DOHH2 (cell line): ENCODE results near the gene SLK.

Experiments used
- H3F3A ChIP-seq: fragments of 200-600 bp; sonication (generic), shearing (Covaris generic); 2 replicates; pipeline ENCODE4 v1.6.0; 2016; ENCODE audit warnings: antibody characterized with exemption, mild to moderate bottlenecking; ENCODE audit not compliant: control insufficient read depth, insufficient read depth
- H3K27ac ChIP-seq: fragments of 200-600 bp; sonication (generic); 2 replicates; pipeline ENCODE4 v1.5.1; 2014; ENCODE audit warnings: low read depth, mild to moderate bottlenecking, low read length, moderate library complexity
- H3K27me3 ChIP-seq: fragments of 200-600 bp; sonication (generic); 2 replicates; pipeline ENCODE4 v1.6.1; 2014; ENCODE audit warnings: mild to moderate bottlenecking, low read length, mixed read lengths; ENCODE audit not compliant: control insufficient read depth
- H3K36me3 ChIP-seq: fragments of 200-600 bp; sonication (generic); 2 replicates; pipeline ENCODE4 v1.6.1; 2014; ENCODE audit warnings: mild to moderate bottlenecking, low read length, moderate library complexity, mixed read lengths; ENCODE audit not compliant: control insufficient read depth
- H3K4me1 ChIP-seq: fragments of 200-600 bp; sonication (generic); 2 replicates; pipeline ENCODE4 v1.6.1; 2014; ENCODE audit warnings: mild to moderate bottlenecking, low read length, mixed read lengths; ENCODE audit not compliant: control insufficient read depth
- H3K4me2 ChIP-seq: fragments of 200-600 bp; sonication (generic); 2 replicates; pipeline ENCODE4 v1.6.0; 2014; ENCODE audit warnings: mild to moderate bottlenecking, low read length, moderate library complexity
- H3K4me3 ChIP-seq: fragments of 200-600 bp; sonication (generic); 2 replicates; pipeline ENCODE4 v1.5.1; 2014; ENCODE audit warnings: mild to moderate bottlenecking, low read length, mixed read lengths
- H3K79me2 ChIP-seq: fragments of 200-600 bp; sonication (generic); 2 replicates; pipeline ENCODE4 v1.6.1; 2014; ENCODE audit warnings: mild to moderate bottlenecking, low read length, mixed read lengths; ENCODE audit not compliant: control insufficient read depth
- H3K9me2 ChIP-seq: fragments of 200-600 bp; sonication (generic); replicated peaks from 2 replicates; pipeline ENCODE4 v1.6.1; 2014; ENCODE audit warnings: mild to moderate bottlenecking, low read length, mixed read lengths; ENCODE audit not compliant: control insufficient read depth
- H3K9me3 ChIP-seq: fragments of 200-600 bp; sonication (generic); 2 replicates; pipeline ENCODE4 v1.6.1; 2014; ENCODE audit warnings: antibody characterized with exemption, low read length, mixed read lengths; ENCODE audit not compliant: control insufficient read depth, insufficient read depth
- H4K20me1 ChIP-seq: fragments of 200-600 bp; sonication (generic); 2 replicates; pipeline ENCODE4 v1.6.0; 2014; ENCODE audit warnings: low read depth, mild to moderate bottlenecking, antibody characterized with exemption, low read length, moderate library complexity; ENCODE audit not compliant: control insufficient read depth, insufficient read depth
- EZH2phosphoT487 ChIP-seq: fragments of 200-600 bp; sonication (generic); IDR thresholded peaks from 2 replicates; pipeline ENCODE4 v1.6.1; 2017; ENCODE audit warnings: borderline replicate concordance, mild to moderate bottlenecking, antibody characterized with exemption, low read length, moderate library complexity, mixed read lengths
- TF ChIP-seq, protein P1 (sequence below): fragments of 200-600 bp; sonication (generic); IDR thresholded peaks from one replicate; pipeline ENCODE4 v1.5.1; 2014; ENCODE audit warnings: antibody characterized with exemption, mild to moderate bottlenecking, low read depth, low read length; ENCODE audit not compliant: poor library complexity, severe bottlenecking

Gene SLK

DNA sequence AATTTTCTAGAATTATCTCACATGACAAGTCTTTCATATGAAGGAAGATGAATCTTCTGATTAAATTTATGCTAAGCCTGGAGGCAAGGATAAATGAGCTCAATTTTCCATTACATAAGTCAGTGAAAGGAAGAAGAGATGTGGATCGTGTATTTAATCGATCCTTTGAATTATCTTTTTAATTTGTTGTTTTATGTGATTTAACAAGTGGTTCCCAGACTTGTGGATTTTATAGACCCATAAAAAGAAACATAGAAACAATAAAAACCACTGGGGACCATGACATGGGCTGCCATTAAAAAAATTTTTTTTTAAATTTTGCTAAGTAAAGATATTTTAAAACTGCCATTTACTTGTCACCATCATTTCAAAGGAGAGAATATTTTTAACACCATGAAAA lies 45.0 kb downstream of the SLK start:
- Histone ChIP-seq H3K27ac (no peak overlapping the region), H3K79me2 (no peaks in the 10 kb centered on the region), H3K4me2 (no peak overlapping the region), H3K4me3 (no peak overlapping the region), H3K9me2 (no peaks in the 10 kb centered on the region), H3K36me3 (peaks cover 18% of the 10 kb centered on the region), H3K27me3 (no peaks in the 10 kb centered on the region), H3F3A (peaks cover 2% of the 10 kb centered on the region; the same call in 1 of the 2 replicates), H3K9me3 (no peaks in the 10 kb centered on the region), H4K20me1 (no peaks in the 10 kb centered on the region), H3K4me1 (no peaks in the 10 kb centered on the region)
- no peak for TF ChIP-seq EZH2phosphoT487
- TF ChIP-seq, protein P1, sequence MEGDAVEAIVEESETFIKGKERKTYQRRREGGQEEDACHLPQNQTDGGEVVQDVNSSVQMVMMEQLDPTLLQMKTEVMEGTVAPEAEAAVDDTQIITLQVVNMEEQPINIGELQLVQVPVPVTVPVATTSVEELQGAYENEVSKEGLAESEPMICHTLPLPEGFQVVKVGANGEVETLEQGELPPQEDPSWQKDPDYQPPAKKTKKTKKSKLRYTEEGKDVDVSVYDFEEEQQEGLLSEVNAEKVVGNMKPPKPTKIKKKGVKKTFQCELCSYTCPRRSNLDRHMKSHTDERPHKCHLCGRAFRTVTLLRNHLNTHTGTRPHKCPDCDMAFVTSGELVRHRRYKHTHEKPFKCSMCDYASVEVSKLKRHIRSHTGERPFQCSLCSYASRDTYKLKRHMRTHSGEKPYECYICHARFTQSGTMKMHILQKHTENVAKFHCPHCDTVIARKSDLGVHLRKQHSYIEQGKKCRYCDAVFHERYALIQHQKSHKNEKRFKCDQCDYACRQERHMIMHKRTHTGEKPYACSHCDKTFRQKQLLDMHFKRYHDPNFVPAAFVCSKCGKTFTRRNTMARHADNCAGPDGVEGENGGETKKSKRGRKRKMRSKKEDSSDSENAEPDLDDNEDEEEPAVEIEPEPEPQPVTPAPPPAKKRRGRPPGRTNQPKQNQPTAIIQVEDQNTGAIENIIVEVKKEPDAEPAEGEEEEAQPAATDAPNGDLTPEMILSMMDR: no peak

DNA sequence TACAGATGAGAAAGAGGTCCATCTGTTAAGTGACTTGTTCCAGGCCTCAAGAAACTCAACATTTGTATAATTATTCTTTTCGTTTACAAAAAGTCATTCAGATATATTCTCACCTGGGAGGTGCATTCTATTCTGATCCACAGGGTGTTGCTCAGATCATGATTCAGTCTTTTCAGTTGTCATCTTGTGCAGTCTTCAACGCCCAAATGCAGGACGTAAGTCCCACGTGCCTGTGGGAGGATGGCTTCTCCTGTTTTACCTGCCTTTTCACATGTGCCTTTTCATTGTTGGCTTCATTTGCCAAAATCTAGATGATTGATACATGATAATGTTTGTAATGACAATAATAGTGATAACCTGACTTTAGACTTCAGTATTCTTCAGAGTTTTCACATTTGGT lies 46.5 kb downstream of the SLK start:
- peaks cover 16% of the 10 kb centered on the region for H3K36me3 ChIP-seq
- no peaks in the 10 kb centered on the region for H3F3A ChIP-seq
- H3K27ac ChIP-seq: no peak overlapping the region
- TF ChIP-seq, protein P1: no peak
- no peak for TF ChIP-seq EZH2phosphoT487
- H3K4me3 ChIP-seq: no peak overlapping the region
- no peaks in the 10 kb centered on the region for H3K27me3 ChIP-seq
- no peaks in the 10 kb centered on the region for H3K79me2 ChIP-seq
- H3K9me3 ChIP-seq: no peaks in the 10 kb centered on the region
- H3K4me2 ChIP-seq: no peak overlapping the region
- H3K9me2 ChIP-seq: no peaks in the 10 kb centered on the region
- no peaks in the 10 kb centered on the region for H4K20me1 ChIP-seq
- no peaks in the 10 kb centered on the region for H3K4me1 ChIP-seq

DNA sequence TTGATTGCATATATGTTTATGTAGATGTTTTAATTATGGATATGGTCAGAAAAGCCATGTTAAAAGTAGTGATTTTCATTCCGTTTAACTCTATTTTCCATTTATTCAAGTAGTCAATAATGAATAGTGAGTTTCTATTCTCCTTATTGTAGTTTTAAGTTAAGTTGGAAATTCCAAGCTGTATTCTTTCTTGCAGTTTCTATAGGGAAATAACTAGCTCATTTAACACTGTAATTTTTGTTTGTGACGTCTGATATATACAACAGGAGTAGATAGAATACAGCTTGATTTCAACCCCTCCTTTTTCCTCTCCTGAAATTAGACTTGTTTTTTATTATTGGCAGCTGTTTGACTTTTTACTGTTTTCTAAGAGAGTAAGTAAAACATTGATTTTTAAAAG lies 47.2 kb downstream of the SLK start:
- Histone ChIP-seq H3F3A (no peaks in the 10 kb centered on the region), H3K4me2 (no peak overlapping the region), H3K27ac (no peak overlapping the region), H4K20me1 (no peaks in the 10 kb centered on the region), H3K36me3 (peaks cover 17% of the 10 kb centered on the region), H3K9me2 (no peaks in the 10 kb centered on the region), H3K4me1 (no peaks in the 10 kb centered on the region), H3K4me3 (no peak overlapping the region), H3K9me3 (no peaks in the 10 kb centered on the region), H3K27me3 (no peaks in the 10 kb centered on the region), H3K79me2 (no peaks in the 10 kb centered on the region)
- TF ChIP-seq, protein P1: no peak
- TF ChIP-seq EZH2phosphoT487: no peak

DNA sequence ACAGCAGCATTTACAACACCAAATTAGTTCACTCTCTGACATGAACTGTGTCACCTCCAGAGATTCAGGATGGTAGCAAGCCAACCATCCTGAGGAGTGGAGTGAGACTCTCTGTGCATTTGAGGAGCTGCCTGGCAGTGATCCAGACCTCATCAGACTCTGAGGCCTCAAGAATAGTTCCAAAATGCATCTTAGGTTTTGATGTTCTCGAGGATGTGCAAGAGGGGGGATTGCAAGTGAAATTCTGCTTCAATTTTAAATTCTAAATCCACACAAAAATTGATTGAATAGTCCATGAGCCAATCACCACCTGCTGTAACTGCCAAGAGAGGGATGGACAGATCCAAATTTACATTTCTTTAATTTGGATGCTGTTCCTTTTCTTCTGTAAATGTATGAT lies 49.7 kb downstream of the SLK start:
- H3F3A ChIP-seq: no peaks in the 10 kb centered on the region
- no peaks in the 10 kb centered on the region for H3K4me1 ChIP-seq
- H3K9me2 ChIP-seq: no peaks in the 10 kb centered on the region
- no peaks in the 10 kb centered on the region for H3K79me2 ChIP-seq
- no peaks in the 10 kb centered on the region for H3K9me3 ChIP-seq
- no peak overlapping the region for H3K4me2 ChIP-seq
- H3K36me3 ChIP-seq: peaks cover 38% of the 10 kb centered on the region
- no peaks in the 10 kb centered on the region for H4K20me1 ChIP-seq
- TF ChIP-seq EZH2phosphoT487: no peak
- TF ChIP-seq, protein P1: no peak
- no peak overlapping the region for H3K4me3 ChIP-seq
- no peaks in the 10 kb centered on the region for H3K27me3 ChIP-seq
- H3K27ac ChIP-seq: no peak overlapping the region
